H1 (cell line): ENCODE measurements around the gene STX5. TPM values are rescaled to one million over a fixed set of nuclear protein-coding genes. Genes with fewer than 3 reads are reported as not detected.

Experiments used
- CHD7 ChIP-seq: fragments of 300-600 bp; sonication (generic); IDR thresholded peaks from 2 replicates; pipeline ENCODE4 v1.7.1; 2012; ENCODE audit warnings: low read length, moderate library complexity, mild to moderate bottlenecking, inconsistent platforms; ENCODE audit not compliant: insufficient replicate concordance
- E2F6 ChIP-seq: IDR thresholded peaks from 2 replicates; pipeline ENCODE4 v1.6.1; 2012; ENCODE audit warnings: inconsistent platforms
- EGR1 ChIP-seq: IDR thresholded peaks from 2 replicates; pipeline ENCODE4 v1.6.1; 2011; ENCODE audit warnings: low read depth, low read length, borderline replicate concordance
- PHF8 ChIP-seq: fragments of 200-600 bp; sonication (generic); conservative IDR thresholded peaks from 2 replicates; pipeline ENCODE4 v1.7.1; 2012; ENCODE audit warnings: low read depth, mild to moderate bottlenecking, inconsistent platforms, low read length, moderate library complexity
- RNF2 ChIP-seq: fragments of 200-900, 300-1000 bp; sonication (generic); IDR thresholded peaks from 2 replicates; pipeline ENCODE4 v1.7.1; 2016; ENCODE audit warnings: borderline replicate concordance, low read depth, mild to moderate bottlenecking, antibody characterized with exemption, low read length; ENCODE audit not compliant: poor library complexity, severe bottlenecking; ENCODE audit errors: missing control alignments
- SRF ChIP-seq: IDR thresholded peaks from 2 replicates; pipeline ENCODE4 v1.6.1; 2011; ENCODE audit warnings: mild to moderate bottlenecking, low read depth, low read length, moderate library complexity
- USF2 ChIP-seq: IDR thresholded peaks from 2 replicates; pipeline ENCODE4 v1.6.1; 2011; ENCODE audit warnings: low read length, improper control_type of control experiment
- polyA plus RNA-seq, 7 experiments: library from polyadenylated mRNA; depleted of rRNA in 3 of 7; stranded (reverse) in 5 of 7; unstranded in 2 of 7; fragments of >200 nt in 5 of 7; fragments of 200-250 nt in 2 of 7; gene quantifications; 1 replicate in 5 of 7; 2 replicates in 1 of 7; 4 replicates in 1 of 7; pipeline versions ENCODE4 v1.2.1 to v1.2.3, GENCODE V29; 2011 to 2013; ENCODE audit warnings: missing spikeins in 2 of 7, mixed read lengths in 2 of 7
- total RNA-seq: library from RNA; stranded (reverse); fragmentation: NEBNext Ultra II Directional; extraction: Animal tissue kit (Norgen Biotek cat#: 25700); gene quantifications from 2 replicates; pipeline ENCODE4 v1.2.1, GENCODE V29; 2021

STX5 gene
- total and polyA plus RNA-seq, 2 of the 8 experiments (the other 6 are each of a cell fraction or from before 2014, with no cell fraction given), result 24.2 to 28.5 TPM

GRCh38 chr11:62855571-62856332 lies 23.9 kb upstream of the STX5 start (continued):
- TF ChIP-seq CHD7 (no peak), PHF8 (peak; percentile 93), E2F6 (peak; percentile 85), EGR1 (peak; percentile 33; the same call in 1 of the 2 replicates), USF2 (0 out of 2 replicates have a peak, but pooled peaks have one; percentile 36), RNF2 (no peak), SRF (no peak)
